Neural crest cell (in vitro differentiated cells): ENCODE measurements around the gene PYGB. TPM values are rescaled to one million over a fixed set of nuclear protein-coding genes. Genes with fewer than 3 reads are reported as not detected.

ENCODE experiments used
- DNase-seq: peaks from one replicate; pipeline ENCODE4 v3.0.0; 2021; ENCODE audit warnings: low read depth, mixed read lengths, low spot score
- H3K27ac Mint-ChIP-seq: one replicate; pipeline ENCODE4 v1.8.0; 2021; ENCODE audit warnings: mild to moderate bottlenecking, mixed read lengths; ENCODE audit not compliant: unreplicated experiment
- H3K27me3 Mint-ChIP-seq: 2 replicates; pipeline ENCODE4 v1.8.0; 2021; ENCODE audit warnings: low read depth, mild to moderate bottlenecking, mixed read lengths
- H3K36me3 Mint-ChIP-seq: 2 replicates; pipeline ENCODE4 v1.8.0; 2021; ENCODE audit warnings: low read depth, mild to moderate bottlenecking, mixed read lengths
- H3K4me1 Mint-ChIP-seq: 2 replicates; pipeline ENCODE4 v1.8.0; 2021; ENCODE audit warnings: mixed read lengths
- H3K4me3 Mint-ChIP-seq: one replicate; pipeline ENCODE4 v1.8.0; 2021; ENCODE audit warnings: mild to moderate bottlenecking, mixed read lengths
- H3K9me3 Mint-ChIP-seq: 2 replicates; pipeline ENCODE4 v1.8.0; 2021; ENCODE audit warnings: mixed read lengths
- total RNA-seq: library from RNA; stranded (reverse); gene quantifications from 2 replicates; pipeline ENCODE4 v1.2.1, GENCODE V29; 2021
- TF ChIP-seq, protein P1 (sequence below): fragments of 200-600 bp; sonication (generic); conservative IDR thresholded peaks from 2 replicates; pipeline ENCODE4 v1.5.0; 2021; ENCODE audit warnings: antibody characterized with exemption, mild to moderate bottlenecking

PYGB gene
- total RNA-seq, 1 donor from 2014 or later: 77.1 TPM

DNA sequence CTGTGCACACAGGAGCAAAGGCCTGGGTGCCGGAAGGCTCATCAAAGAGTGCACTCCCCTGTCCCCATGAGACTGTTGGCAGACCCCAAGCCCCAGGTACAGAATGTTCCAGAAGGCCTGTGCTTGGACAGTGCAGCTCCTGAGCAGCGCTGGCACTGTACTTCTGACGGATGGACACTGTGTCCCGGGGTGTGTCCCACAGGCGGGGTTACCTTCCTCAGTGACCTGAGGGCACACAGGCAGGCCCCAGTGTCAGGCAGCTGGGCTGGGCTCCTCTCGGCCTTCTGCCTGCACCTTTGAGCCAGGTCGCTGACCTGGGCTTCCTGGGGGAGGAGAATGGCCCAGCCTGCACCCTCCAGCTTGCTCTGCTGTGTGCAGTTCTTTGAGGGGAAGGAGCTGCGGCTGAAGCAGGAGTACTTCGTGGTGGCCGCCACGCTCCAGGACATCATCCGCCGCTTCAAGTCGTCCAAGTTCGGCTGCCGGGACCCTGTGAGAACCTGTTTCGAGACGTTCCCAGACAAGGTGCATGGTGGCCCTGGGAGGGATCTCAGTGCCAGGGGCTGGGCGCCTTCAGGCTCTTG is 30.1 kb downstream of the PYGB start:
- H3K27me3 Mint-ChIP-seq: no peaks in the 10 kb centered on the region
- H3K36me3 Mint-ChIP-seq: peaks cover 3% of the 10 kb centered on the region
- no peaks in the 10 kb centered on the region for H3K4me1 Mint-ChIP-seq
- H3K9me3 Mint-ChIP-seq: no peaks in the 10 kb centered on the region
- no peak overlapping the region for H3K27ac Mint-ChIP-seq
- DNase-seq: no peak
- H3K4me3 Mint-ChIP-seq: no peak overlapping the region
- TF ChIP-seq, protein P1, sequence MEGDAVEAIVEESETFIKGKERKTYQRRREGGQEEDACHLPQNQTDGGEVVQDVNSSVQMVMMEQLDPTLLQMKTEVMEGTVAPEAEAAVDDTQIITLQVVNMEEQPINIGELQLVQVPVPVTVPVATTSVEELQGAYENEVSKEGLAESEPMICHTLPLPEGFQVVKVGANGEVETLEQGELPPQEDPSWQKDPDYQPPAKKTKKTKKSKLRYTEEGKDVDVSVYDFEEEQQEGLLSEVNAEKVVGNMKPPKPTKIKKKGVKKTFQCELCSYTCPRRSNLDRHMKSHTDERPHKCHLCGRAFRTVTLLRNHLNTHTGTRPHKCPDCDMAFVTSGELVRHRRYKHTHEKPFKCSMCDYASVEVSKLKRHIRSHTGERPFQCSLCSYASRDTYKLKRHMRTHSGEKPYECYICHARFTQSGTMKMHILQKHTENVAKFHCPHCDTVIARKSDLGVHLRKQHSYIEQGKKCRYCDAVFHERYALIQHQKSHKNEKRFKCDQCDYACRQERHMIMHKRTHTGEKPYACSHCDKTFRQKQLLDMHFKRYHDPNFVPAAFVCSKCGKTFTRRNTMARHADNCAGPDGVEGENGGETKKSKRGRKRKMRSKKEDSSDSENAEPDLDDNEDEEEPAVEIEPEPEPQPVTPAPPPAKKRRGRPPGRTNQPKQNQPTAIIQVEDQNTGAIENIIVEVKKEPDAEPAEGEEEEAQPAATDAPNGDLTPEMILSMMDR: no peak

DNA sequence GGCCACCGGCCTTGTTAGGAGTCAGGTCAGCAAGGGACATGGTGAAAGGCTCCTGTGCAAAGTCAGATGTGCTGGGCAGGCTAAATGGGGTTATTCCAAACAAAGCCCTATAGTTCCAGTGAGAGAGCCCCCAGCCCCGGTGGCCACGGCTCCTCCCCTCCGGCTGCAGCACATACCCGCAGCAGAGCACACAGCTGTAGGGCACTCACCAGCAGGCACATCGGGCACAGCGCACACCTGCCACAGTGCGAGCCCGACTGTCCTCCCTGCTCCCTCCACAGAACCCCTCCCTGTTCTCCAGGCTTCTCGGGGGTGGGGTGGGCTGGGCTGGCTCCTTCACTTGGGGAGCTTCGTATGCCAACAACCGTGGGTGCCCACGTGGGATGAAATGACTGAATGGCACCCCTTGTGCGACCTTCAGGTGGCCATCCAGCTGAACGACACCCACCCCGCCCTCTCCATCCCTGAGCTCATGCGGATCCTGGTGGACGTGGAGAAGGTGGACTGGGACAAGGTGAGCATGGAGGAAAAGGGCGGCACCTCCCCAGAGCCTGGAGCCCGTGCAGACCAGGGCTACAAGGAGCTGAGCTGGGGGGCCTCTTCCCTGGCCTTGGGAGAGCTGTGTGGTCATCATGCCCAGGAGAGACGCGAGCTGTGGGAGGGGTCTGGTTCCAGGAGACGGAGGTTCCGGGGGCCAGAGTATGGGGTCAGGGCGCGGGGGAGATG is 30.9 kb downstream of the PYGB start:
- no peaks in the 10 kb centered on the region for H3K4me1 Mint-ChIP-seq
- no peak overlapping the region for H3K4me3 Mint-ChIP-seq
- H3K27me3 Mint-ChIP-seq: no peaks in the 10 kb centered on the region
- H3K36me3 Mint-ChIP-seq: peaks cover 4% of the 10 kb centered on the region
- no peak for DNase-seq
- TF ChIP-seq, protein P1: no peak
- no peak overlapping the region for H3K27ac Mint-ChIP-seq
- no peaks in the 10 kb centered on the region for H3K9me3 Mint-ChIP-seq

DNA sequence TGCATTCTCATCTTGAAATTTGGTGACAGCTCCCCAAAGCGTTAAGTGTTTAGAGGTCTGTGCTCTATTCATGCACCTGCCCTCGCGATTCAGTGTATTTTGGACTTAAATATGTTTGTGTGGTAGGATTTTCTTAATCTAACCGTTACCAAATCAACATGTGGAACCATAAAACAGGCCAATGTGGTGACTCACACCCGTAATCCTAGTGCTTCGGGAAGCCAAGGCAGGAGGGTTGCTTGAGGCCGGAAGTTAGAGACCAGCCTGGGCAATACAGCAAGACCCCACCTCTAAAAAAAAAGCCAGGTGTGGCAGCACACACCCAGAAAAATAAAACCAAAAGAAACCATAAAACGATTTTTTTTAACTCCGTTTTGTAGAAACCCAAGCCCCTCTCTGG is 31.5 kb downstream of the PYGB start:
- no peaks in the 10 kb centered on the region for H3K9me3 Mint-ChIP-seq
- no peaks in the 10 kb centered on the region for H3K4me1 Mint-ChIP-seq
- no peak for DNase-seq
- no peak overlapping the region for H3K4me3 Mint-ChIP-seq
- no peaks in the 10 kb centered on the region for H3K27me3 Mint-ChIP-seq
- TF ChIP-seq, protein P1: no peak
- H3K27ac Mint-ChIP-seq: no peak overlapping the region
- peaks cover 6% of the 10 kb centered on the region for H3K36me3 Mint-ChIP-seq

DNA sequence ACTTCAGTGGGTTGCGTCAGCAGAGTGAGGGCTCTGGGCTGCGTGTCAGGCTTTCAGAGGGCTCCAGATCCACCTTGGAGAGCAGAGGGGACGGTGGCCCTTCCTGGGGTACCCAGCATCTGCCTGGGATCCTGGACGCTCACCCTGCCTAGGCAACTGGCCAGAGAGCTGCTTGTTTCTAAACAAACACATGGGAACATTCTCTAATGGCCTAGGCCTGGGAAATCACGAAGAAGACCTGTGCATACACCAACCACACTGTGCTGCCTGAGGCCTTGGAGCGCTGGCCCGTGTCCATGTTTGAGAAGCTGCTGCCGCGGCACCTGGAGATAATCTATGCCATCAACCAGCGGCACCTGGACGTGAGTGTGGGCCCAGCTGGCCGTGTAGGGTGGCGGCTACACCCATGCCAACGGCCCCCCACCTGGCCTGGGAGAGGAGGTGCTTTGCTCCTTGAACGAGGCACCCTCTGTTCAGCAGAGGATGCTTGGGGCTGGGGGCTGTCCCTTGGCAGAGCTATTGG is 32.2 kb downstream of the PYGB start:
- Mint-ChIP-seq H3K9me3 (no peaks in the 10 kb centered on the region), H3K4me1 (no peaks in the 10 kb centered on the region), H3K4me3 (no peak overlapping the region), H3K27ac (no peak overlapping the region), H3K36me3 (peaks cover 7% of the 10 kb centered on the region), H3K27me3 (no peaks in the 10 kb centered on the region)
- DNase-seq: no peak
- TF ChIP-seq, protein P1: no peak

DNA sequence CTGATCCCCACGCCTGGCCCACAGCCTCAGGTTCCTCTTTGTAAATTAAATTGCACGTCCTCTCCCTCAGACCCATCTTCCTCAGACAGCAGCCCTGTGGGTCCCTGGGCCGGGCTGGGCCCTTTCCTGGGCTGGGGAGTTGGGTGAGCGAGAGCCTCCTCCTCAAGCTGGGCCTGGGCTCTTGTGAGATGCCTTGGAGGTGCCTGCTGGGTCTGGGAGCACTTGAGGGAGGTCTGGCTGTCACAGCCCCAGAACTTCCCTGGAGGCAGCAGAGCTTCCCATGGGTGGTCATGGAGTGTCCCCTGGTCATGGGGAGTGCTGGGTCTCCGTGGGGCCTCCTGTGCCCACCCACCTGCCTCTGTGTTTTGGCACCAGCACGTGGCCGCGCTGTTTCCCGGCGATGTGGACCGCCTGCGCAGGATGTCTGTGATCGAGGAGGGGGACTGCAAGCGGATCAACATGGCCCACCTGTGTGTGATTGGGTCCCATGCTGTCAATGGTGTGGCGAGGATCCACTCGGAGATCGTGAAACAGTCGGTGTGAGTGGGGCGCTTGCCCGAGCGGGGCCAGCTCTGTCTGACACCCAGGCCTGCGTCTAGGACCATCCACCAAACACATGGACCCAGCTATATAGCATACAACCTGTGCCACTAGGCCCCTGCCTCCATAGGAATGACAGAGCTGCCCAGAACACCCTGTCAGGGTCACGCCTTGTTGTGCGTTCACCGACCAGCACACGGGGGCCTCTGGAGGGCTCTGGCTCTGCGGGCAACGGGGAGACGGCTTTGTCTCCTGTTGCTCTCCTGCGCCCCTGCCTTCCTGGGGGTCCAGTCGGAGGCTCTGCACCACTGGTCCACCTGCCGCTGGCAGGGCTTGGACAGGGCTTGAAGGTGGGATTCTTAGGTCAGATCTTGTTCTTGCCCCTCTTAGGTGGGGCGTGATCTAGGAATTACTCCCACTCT is 33.0 kb downstream of the PYGB start:
- TF ChIP-seq, protein P1: no peak
- DNase-seq: no peak
- Mint-ChIP-seq H3K36me3 (peaks cover 11% of the 10 kb centered on the region), H3K4me1 (no peaks in the 10 kb centered on the region), H3K27me3 (no peaks in the 10 kb centered on the region), H3K9me3 (no peaks in the 10 kb centered on the region), H3K4me3 (no peak overlapping the region), H3K27ac (no peak overlapping the region)
